NCI-H2196 treated with DMSO at 0.1 percent for 48 hours (cell line): Measurements from ENCODE around the gene MED15.

ENCODE experiments used
- DNase-seq: peaks from one replicate; lab custom pipeline; 2025; ENCODE audit not compliant: unreplicated experiment; lab: John Stamatoyannopoulos, UW

The MED15 gene

DNA sequence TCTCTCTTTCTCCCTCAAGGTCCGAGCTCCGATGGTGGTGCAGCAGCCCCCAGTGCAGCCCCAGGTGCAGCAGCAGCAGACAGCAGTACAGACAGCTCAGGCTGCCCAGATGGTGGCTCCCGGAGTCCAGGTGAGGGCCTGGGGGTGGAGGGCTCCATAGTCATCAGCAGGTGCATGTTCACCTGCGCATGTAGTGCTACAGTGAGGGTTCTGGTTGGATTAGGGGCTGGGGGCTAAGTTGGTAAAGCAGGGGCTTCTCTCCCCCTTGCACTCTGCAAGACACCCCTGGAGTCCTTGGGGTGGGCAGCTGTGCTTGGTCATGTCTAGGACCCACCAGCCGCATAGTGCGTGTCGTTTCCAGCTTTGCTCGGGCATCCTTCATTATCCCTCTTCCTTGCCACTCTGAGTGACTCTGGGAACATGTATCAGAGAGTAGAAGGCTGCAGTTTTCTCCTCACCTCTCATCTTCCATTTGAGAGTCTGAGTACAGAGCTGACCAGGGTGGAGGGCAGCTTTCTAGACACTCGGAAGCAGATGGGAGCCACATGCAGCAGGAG lies 61.2 kb downstream of the MED15 start:
- DNase-seq: no peak

DNA sequence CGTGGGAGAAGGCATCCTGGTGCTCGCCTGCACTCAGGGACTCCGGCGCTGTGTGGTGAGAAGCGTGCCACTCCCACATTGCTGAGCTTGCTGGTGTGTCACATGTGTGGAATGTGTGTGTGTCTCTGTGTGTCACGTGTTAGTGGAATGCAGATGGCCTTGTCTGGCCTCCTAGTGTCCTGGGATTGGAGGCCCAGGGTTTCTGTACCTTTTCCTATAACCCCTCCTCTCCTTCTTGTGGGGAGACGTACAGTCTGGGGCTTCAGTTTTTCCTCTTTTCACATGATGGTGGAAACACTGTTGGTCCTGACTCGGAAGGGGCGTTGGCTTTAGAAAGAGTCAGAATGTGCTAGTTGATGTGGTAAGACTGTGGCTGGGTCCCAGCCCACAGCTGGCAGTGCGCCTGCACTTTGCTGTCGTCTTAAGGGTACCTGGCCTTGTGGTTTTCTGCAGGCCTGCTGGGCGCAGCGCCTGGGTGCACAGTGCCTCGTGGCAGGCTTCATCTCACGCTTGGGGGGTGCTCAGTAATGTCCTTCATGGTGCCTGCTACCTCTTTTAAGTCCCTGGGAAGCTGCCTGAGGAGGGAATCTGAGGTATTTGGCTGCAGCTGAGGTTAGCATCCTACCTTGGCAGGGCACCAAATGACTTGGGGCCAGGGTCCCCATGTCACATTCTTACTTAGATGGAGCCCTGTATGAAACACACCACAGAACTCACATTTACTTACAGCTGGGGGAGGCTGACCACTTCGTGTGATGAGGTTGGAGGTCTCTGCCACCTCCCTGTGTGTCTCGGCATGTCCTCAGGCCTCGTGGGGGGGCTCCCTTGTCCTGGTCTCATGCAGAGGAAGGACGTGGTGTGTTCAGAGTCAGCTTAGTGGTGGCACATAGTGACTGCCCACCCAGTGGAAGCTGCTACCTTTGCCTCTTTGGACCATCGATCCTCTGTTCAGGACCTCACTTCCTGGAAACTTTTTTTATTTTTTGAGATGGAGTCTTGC lies 61.9 kb downstream of the MED15 start:
- no peak for DNase-seq

DNA sequence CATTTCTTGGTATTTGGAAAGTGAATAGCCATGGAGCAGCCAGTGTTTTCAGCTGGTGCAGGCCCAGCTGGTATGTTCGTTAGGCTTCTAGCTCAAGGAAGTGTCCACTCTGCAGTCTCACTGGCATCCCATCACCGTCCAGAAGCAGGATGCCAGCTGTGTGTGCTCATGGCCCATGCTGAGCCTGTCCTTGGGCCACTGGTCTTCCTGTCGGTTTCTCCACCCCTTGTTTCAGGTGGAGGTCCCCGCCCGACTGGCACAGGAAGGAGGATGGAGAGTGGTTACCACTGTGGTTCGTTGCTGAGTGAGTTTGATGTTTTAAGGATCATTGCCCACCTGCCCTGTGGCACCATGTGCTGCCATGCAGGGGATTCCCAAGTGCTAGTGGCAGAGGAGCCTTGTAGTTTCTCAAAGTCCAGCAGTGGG lies 63.7 kb downstream of the MED15 start:
- no peak for DNase-seq

DNA sequence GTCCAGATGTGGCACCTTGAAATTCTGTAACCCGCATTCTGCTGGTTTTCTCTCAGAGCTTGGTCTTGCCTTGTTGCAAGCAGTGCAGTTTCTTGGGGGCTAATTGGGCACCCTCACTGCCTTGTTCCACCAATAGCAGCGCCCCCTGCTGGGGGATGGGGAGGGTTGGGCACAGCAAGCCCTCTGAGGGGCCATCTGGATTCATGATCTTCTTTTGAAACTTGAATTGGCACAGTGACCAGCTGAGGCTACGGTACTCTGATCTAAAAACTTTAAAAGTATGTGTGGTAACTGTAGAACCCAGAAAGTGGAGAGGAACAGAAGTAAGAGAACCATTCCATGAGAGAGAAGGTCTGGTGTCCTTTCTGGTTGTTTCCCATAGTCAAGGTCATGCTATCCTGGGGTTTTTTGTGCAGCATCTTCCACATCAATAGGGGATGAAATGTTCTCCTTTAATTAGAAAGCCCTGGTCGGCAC lies 64.2 kb downstream of the MED15 start:
- DNase-seq: no peak

DNA sequence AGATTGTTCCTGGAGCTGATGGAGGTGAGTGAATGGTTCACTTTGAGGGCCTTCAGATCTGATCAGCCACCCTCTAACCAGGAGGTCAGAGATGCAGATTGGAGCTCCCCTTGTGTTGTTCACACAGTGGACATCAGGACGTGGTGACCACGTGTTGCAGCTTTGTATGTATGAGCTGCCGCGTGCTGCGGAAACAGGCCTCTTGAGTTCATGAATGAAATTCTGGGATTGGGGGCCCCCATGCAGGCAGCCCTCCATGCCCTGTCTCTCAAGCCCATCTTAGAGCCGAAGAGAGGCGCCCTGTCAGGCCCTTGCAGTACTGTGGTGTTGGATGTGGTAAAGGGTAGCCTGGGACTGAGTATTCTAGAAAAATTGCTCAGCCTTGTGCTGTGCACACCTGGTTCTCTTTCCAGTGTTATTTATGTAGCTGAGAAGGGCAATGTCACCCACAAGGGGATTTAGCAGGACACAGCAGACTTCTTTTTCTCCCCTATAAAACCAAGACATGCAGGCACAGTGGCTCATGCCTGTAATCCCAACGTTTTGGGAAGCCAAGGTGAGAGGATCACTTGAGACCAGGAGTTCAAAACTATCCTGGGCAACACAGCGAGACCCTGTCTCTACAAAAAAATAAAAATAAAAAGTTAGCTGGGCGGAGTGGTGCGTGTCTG lies 64.9 kb downstream of the MED15 start:
- no peak for DNase-seq

DNA sequence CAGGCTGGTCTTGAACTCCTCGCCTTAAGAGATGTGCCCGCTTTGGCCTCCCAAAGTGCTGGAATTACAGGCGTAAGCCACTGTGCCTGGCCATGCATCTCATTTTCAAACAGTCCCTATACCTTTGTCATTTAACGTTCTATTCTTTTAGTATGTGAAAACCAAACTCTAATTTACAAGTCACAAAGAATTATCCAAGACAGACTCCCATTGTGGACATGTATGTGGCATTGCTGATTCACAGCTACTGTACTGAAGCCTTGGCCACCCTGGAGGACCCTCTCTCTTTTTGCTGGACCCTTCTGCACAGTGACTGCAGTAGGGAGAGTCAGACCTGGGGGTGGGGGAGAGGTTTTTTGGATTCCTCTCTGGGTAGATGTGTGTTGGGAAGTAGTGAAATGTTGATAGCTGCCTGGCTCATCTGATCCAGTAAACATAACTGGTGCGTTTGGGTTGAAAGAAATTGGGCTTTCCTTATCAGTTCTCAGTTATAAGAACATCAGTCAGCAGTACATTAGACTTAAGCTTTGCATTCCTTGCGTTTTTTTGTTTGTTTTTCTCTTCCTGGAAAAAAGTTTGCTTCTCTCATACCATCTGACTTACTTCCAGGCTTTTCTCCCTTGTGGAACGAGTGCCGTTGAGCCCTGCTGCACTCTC lies 65.9 kb downstream of the MED15 start:
- DNase-seq: no peak

DNA sequence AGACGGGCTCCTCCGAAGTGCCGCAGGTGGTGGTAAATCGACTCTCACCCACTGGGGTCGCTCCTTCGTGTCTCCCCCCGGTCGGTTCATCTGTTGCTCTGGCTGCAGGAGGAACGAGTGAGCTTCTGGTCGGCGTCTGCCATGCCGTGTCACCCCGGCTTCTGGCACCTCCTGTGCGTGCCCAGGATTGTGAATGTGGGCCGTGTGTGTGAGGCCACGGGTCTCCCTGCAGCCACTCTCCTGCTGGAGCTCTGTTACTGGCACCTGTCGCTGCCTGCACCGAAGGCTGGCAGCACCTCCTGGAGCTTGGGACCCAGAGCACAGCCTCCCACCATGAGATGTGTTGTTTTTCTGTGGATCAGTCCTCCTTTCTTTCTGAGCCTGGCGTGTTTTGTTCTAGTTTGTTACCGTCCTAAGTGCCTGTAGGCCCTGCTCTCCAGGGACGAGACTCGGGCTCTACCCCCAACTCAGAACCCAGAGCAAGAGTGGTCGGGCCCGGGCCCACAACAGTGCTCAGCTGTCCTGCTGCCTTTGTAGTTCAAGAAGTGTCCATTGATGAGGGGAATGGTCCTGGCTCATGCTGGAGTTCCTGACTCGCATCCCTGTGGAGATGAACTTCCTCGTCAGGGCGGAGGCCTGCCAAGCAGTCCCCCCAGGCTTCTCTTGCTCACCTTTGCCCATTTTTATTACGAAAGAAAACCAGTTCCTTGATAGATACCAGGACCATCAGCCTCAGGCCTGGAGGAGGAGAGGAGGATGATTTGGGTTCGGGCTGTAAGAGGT lies 66.6 kb downstream of the MED15 start:
- no peak for DNase-seq

DNA sequence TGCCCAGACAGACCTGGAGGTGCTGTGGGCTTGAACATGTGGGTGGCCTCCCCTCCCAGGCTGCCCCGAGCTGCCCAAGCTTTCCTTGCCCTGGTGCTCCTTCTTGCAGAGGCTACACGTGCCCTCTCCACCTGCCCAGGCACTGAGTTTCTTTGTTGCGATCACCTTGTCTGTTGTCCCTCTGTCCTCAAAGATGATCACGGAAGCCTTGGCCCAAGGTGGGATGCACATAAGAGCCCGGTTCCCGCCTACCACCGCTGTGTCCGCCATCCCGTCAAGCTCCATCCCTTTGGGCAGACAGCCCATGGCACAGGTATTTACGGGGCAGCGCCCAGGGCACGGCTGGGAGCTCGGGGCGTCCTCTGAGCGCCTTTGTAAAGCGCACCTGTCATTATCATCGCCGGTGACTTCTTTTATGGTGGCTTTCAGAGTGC lies 67.5 kb downstream of the MED15 start:
- no peak for DNase-seq

DNA sequence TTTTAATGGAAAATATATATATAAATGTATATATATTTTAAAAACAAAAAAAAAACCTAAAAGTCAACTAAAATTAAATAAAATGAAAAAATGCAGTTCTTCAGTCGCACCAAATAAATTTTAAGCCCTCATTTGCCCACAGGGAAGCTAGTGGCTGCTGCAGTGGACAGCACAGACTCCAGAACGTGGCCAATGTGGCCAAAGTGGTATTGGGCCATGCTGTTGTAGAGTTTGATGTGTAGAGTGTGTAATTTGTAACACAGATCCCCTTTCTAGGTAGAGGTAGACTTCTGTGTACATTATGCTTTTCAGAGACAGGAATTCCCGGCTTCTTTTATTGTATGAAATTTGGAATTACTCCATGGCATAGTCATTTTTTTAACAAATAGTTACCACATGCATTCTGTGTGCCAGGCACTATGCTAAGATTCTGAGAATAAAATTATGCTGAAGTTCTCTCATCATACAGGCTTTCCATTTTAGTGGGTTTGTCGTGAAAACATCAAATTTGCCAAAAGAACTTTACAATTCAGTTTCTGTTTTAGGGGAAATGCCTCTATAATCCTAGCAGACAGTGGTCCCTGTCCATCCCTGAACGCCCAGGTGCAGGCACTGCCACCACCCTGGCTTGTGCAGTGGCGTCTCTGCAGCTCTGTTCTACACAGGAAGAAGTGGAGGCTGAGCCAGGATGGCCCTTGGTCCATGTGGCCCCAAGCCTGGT lies 68.5 kb downstream of the MED15 start:
- DNase-seq: no peak

DNA sequence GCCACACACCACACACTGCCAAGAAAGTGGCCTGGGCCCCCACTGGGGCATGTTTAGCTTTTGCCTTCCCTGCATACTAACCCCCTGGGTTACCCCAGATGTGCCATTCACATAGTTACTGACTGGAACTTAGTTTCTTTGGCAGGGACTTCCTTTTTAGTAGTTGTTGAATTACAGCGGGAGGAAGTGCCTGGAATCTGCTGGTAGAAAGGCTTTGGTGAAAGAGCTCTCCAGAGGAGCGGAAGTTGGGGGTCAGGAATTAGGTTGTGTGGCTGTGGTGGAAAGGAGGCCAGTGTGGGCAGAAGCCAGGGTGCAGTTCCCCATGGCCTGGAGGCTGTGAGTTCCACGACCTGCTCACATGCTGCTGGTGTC lies 69.0 kb downstream of the MED15 start:
- DNase-seq: no peak

DNA sequence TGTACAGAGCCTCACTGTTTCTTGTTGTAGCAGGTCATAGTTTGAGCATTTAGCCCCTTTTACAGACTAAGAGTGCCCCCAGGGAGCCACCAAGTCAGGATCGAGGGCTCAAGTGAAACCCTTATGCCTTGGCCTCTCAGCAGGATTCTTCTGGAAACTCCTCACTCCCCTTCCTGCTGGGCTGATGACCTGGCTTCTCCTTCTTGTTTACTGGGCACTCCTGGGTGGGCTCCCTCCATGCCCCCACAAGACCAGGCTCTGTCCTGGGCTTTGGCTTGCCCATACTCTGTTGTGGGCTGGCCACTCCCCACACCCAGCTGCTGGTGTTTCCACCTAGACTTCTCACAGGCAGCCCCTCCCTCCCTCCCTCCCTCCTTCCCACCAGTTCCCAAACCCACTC lies 69.6 kb downstream of the MED15 start:
- DNase-seq: no peak

DNA sequence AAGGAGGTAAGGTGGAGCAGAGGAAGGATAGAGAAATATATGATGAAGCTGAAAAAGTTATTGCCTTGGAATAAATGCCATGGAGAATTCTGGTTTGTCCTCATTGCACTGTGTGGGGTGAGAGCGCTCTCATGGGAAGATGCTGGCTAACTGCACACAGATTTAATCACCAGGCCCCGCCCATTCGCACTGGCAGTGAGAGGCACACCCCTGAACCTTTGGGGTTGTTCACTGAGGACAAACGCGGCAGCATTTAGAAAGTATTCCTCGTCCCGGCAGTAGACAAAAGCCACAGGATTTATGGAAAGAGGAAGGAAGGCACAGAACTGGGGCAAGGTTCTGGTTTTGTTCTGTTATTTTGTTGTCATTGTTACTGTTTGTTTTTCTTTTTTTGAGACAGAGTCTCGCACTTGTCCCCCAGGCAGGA lies 70.2 kb downstream of the MED15 start:
- DNase-seq: no peak

DNA sequence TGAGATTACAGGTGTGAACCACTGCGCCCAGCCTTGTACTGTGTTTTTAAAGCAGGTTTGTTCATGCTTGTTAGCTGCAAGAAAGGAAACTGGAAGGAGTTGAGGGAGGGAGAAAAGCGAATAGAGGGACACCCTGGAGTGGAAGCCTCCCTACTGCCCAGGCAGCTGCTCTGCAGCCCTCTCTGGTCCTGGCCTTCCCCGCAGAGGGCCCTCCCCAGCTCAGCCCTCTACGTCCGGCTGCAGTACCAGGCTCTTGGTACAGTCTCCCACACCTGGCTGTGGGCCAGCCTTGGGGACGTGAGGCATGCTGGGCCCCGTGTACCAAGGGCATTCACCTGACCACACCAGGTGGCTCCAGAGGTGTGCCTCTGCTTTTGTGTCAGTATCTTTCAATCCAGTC lies 70.8 kb downstream of the MED15 start:
- no peak for DNase-seq

DNA sequence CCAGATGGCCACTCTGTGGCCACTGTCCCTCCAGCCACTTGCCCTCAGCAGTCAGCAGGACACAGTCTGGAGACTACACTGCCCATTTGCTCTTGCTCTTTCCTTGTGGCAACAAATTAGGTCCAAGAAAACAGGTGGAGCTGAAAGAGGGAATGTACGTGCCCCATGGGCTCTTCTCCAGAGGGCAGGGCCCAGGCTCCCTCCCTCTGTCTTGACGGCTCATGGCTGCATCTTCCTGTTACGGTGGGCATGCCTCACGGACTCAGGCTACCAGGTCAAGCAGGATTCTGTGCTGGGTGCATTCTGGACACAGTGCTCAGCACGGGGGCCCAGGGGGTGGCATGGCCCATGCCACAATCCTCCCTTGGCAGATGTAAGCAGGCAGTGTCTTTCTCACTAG lies 71.3 kb downstream of the MED15 start:
- no peak for DNase-seq

DNA sequence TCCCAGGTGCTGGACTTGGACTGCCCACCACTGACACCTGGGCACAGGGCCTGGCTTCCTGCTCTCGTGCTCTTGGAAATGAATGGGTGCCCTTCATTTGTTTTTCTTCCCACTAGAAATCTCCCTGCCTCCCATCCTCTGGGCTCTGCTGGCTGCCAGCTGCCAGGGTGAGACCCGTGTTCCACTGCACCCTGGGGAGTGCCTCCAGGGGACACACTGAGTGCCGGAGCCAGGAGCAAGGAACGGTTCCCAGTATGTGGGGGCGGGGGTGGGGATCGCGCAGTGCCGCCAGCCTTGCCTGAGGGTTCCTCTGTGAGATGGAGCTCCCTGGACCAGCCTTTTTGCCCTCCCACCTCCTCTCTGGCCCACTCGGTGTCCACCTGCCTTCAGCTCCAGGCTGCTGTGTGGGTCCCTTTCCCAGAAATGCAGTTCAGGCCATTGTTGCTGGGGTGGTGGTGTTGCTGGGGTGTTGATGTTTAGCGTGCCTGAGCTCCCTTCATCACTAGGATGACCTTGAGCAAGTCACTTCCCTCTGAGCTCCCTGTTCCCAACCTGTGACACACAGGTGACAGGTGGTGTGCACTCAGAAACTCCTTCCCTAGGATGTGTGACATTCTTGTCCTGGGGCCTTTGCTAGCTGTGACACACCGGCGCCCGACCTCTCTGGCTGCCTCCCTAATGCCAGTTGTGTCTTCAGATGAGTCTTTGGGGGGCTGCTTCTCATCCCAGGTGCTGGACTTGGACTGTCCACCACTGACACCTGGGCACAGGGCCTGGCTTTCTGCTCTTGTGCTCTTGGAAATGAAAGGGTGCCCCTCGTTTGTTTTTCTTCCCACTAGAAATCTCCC lies 72.1 kb downstream of the MED15 start:
- DNase-seq: no peak

DNA sequence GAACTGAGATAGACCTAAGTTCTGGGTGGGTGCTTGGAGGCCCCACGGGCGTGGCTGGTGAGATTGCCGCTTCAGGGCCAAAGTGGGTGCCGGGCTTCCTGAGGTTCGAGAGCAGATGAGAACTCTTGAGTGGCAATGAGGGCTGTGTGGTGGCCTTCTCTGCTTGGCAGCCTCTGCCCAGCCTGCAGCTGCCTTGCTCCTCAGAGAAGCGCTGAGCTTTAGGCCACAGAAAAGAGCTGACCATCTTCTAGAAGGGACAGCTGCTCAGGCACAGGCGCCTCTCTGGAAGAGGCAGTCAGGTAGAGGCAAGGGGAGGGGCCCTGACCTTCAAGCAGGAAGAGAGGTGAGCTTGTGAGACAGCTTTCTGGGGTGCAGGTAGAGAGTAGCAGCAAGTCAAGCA lies 72.8 kb downstream of the MED15 start:
- no peak for DNase-seq

DNA sequence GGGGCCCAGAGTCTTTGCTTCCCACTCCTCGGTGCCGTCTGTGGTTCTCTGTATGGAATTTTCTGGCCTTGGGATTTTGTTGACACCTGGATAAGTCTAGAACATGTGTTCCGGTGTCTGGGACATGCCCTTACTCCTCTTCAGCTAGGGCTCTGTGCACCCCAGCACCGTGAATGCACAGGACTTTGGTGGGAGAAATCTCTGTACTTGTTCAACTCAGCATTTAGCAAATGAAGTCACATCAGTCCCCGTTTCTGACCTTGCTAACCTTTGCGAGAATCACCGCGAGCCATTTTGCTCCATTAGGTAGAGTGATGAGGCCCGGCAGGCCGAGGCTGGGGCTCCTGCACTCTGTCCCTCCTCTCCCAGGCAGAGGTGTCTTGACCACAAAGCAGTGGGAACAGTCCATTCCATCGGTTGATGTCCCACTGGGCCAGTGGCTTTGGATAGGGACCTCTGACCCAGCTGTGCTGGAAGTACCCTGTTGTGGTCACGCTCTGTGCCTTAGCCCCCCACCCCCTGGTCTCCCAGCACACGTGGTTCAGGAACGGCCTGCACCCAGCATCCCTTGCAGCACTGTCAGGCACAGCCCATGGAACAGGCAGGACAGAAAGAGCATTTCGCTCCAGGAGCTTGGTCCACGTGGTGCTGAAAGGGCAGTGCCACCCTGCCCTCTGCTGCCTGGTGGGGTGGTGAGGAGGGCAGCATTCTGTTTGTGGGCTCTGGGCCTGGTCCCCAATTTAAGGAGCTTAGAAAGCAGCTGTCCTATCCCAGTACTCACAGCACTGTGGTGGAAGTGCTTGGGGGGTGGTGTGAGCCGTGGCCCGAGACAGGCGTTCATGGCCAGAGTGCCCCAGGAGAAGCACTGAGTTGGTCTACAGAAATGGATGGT lies 73.4 kb downstream of the MED15 start:
- no peak for DNase-seq
